ENCODE results near the gene FMNL2. TPM values are rescaled to one million over a fixed set of nuclear protein-coding genes. Genes with fewer than 3 reads are reported as not detected.

The FMNL2 gene
- total and polyA plus RNA-seq, 2 of the 4 experiments (the other 2 are of a cell fraction): 10.9 to 11.4 TPM

DNA sequence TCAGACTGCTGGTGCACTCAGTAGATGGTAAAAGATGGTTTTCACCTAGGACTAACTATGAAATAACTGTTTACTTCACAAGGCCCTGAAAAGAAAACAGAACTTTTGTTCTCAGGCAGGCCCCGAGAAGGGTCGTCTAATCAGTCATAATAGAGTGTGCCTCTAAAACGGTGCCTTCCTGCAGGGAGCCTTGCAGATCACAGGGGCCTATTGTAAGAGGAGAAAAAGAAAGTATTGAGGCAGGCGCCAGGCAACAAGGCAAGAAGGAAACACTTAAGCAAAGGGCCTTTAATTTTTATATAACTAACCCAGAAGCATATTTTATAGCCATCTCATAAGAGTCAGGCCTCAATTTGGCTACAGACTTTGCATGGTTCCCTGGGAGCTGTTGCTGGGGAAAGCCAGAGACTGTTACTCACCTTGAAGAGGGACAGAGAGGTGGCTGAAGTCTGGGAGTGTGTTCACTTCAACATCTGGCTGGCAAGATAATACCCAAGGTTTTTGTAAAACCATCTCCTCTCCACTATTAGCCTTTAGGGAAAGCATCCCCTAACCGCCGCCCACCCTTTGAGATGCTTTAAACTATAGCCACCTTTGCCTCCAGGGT lies 265.2 kb downstream of the FMNL2 start (continued):
- no peak for TF ChIP-seq BHLHE40 (IDR thresholded peaks at IDR 0.05; ENCODE audit: low read depth, low read length)
- TF ChIP-seq RFX5 (IDR thresholded peaks at IDR 0.05; ENCODE audit: low read depth, low read length): no peak
- TF ChIP-seq, protein P1, sequence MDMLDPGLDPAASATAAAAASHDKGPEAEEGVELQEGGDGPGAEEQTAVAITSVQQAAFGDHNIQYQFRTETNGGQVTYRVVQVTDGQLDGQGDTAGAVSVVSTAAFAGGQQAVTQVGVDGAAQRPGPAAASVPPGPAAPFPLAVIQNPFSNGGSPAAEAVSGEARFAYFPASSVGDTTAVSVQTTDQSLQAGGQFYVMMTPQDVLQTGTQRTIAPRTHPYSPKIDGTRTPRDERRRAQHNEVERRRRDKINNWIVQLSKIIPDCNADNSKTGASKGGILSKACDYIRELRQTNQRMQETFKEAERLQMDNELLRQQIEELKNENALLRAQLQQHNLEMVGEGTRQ (IDR thresholded peaks at IDR 0.05; ENCODE audit: low read depth, low read length): no peak

DNA sequence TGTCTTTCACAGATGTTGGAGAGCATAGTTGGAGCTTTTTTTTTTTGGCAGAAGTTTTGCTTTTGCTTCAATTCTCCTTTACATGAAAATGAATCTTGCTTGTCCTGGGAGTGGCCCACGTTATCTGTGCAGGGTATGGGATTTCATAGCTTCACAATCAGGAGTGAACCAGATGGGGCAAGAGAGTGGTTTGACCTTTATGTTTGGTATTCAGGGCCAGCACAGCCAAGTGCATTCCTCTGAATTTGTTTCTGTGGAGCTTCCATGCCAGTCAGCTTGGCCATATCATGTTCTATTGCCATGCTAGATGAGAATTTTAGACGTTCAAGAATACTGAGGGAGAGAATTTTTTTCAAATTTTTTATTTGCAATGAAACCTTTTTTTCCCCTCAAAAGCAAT lies 265.7 kb downstream of the FMNL2 start:
- no peak overlapping the region for H3K4me2 ChIP-seq (ENCODE audit: low read depth, low read length)
- no peak overlapping the region for H3K9ac ChIP-seq (ENCODE audit: low read depth, low read length)
- no peak overlapping the region for H4K8ac ChIP-seq (ENCODE audit: low read depth in 2 of 2, low read length in 2 of 2)
- no peaks in the 10 kb centered on the region for H3K27me3 ChIP-seq (ENCODE audit: control insufficient read depth, insufficient read depth, low read length)
- no peak overlapping the region for H3K14ac ChIP-seq (replicated peaks; ENCODE audit: low read depth, low read length)
- no peak overlapping the region for H2AK9ac ChIP-seq (replicated peaks; ENCODE audit: low read depth, low read length, poor library complexity)
- ChIA-PET POLR2A (ENCODE audit: unreplicated experiment) (interaction anchor here (0.7 kb wide), 1 partner anchor 107 kb away, joined by 4 read pairs; no protein-coding TSS in a partner anchor), CTCF (no interaction called here)
- H3K9me1 ChIP-seq (ENCODE audit: insufficient read depth, low read length): no peaks in the 10 kb centered on the region; the same call in 1 of the 2 replicates
- BruUV-seq (replicated peaks): no TSS peak
- no peak overlapping the region for H4K91ac ChIP-seq (ENCODE audit: insufficient read depth, low read depth, low read length)
- no peak overlapping the region for H3K56ac ChIP-seq (ENCODE audit: extremely low read depth, insufficient read depth, low read length)
- no peaks in the 10 kb centered on the region for H4K20me1 ChIP-seq (ENCODE audit: insufficient read depth, low read length)
- H2BK15ac ChIP-seq (ENCODE audit: low read depth, low read length): no peak overlapping the region
- H2AK5ac ChIP-seq (ENCODE audit: low read depth, low read length): no peak overlapping the region
- in situ Hi-C loops (cut with MboI; ENCODE audit: low sequenced_read_pairs) (no loop called here), dilution Hi-C loops (cut with HindIII; ENCODE audit: low sequenced_read_pairs, unreplicated experiment) (no loop called here), intact Hi-C loops (cut with micrococcal nuclease) (no loop called here)
- H3K36me3 ChIP-seq (ENCODE audit: control insufficient read depth, insufficient read depth, low read length): no peaks in the 10 kb centered on the region; the same call in 1 of the 2 replicates
- peak; percentile 32 for DNase-seq
- no peak for TF ChIP-seq RAD21 (IDR thresholded peaks at IDR 0.05; ENCODE audit: low read length)
- TF ChIP-seq MAFK (IDR thresholded peaks at IDR 0.05; ENCODE audit: low read depth, low read length): no peak
- TF ChIP-seq, protein P2, sequence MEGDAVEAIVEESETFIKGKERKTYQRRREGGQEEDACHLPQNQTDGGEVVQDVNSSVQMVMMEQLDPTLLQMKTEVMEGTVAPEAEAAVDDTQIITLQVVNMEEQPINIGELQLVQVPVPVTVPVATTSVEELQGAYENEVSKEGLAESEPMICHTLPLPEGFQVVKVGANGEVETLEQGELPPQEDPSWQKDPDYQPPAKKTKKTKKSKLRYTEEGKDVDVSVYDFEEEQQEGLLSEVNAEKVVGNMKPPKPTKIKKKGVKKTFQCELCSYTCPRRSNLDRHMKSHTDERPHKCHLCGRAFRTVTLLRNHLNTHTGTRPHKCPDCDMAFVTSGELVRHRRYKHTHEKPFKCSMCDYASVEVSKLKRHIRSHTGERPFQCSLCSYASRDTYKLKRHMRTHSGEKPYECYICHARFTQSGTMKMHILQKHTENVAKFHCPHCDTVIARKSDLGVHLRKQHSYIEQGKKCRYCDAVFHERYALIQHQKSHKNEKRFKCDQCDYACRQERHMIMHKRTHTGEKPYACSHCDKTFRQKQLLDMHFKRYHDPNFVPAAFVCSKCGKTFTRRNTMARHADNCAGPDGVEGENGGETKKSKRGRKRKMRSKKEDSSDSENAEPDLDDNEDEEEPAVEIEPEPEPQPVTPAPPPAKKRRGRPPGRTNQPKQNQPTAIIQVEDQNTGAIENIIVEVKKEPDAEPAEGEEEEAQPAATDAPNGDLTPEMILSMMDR (conservative IDR thresholded peaks at IDR 0.05; ENCODE audit: low read depth, low read length): no peak
- no peak for TF ChIP-seq RFX5 (IDR thresholded peaks at IDR 0.05; ENCODE audit: low read depth, low read length)
- TF ChIP-seq FOS (IDR thresholded peaks at IDR 0.05; ENCODE audit: low read depth, low read length): no peak
- TF ChIP-seq, protein P1 (IDR thresholded peaks at IDR 0.05; ENCODE audit: low read depth, low read length): no peak
- TF ChIP-seq RCOR1 (IDR thresholded peaks at IDR 0.05; ENCODE audit: insufficient replicate concordance, low read length): no peak
- TF ChIP-seq SMC3 (IDR thresholded peaks at IDR 0.05; ENCODE audit: low read depth, low read length): no peak
- TF ChIP-seq POLR2A (IDR thresholded peaks at IDR 0.05; ENCODE audit: low read depth, low read length): no peak
- TF ChIP-seq NFE2L2 (IDR thresholded peaks at IDR 0.05; ENCODE audit: low read depth, low read length): no peak
- H3K4ac ChIP-seq (ENCODE audit: low read depth, low read length): no peak overlapping the region
- peak; percentile 78 for ATAC-seq (ENCODE audit: low read depth)
- H2AFZ ChIP-seq (replicated peaks; ENCODE audit: low read length, poor library complexity): no peak overlapping the region
- no CpG with 5 or more reads among the region's 2 CpGs for WGBS, 2 experiments (ENCODE audit: extremely low coverage in 2 of 2, insufficient read length in 1 of 2)
- no peaks in the 10 kb centered on the region for H3K9me3 ChIP-seq (ENCODE audit: control insufficient read depth, insufficient read depth, low read length)
- no peak overlapping the region for H3K23ac ChIP-seq (ENCODE audit: low read depth, low read length)
- H2BK20ac ChIP-seq (ENCODE audit: low read depth, low read length): no peak overlapping the region
- no peak overlapping the region for H2BK120ac ChIP-seq (ENCODE audit: low read depth, low read length)
- no peak overlapping the region for H3K27ac ChIP-seq (ENCODE audit: insufficient read depth, low read length)
- no peak overlapping the region for H2BK5ac ChIP-seq (ENCODE audit: low read depth, low read length, poor library complexity, severe bottlenecking)
- no peak overlapping the region for H4K5ac ChIP-seq (ENCODE audit: low read depth, low read length)
- H3K4me1 ChIP-seq (ENCODE audit: control insufficient read depth, insufficient read depth, low read length): peaks cover 4% of the 10 kb centered on the region
- no peaks in the 10 kb centered on the region for H3K79me1 ChIP-seq (ENCODE audit: low read depth in 1 of 2, low read length in 2 of 2)
- no peak overlapping the region for H3K18ac ChIP-seq (ENCODE audit: low read depth, low read length)
- no peak overlapping the region for H3K4me3 ChIP-seq (ENCODE audit: insufficient read depth, low read depth, low read length)

Measured in IMR-90 (cell line).